Duodenal mucosa (tissue), 2 donors: ENCODE data around the gene UQCRC2.
A peak's percentile ranks its signal among the peaks of the same experiment; 100 is the strongest.
"Not testable (repeated sequence)": the region's sequence is repeated elsewhere in the genome, so short reads cannot be mapped to it uniquely, and the experiment has no call there.

Experiments
- H3K27ac ChIP-seq: one replicate; pipeline ENCODE4 v1.7.0; 2013; ENCODE audit warnings: low read depth, low read length
- H3K27me3 ChIP-seq, 2 donors: one replicate each; pipeline ENCODE4 v1.7.0; 2013; ENCODE audit warnings: low read length in 2 of 2, control low read depth in 1 of 2; ENCODE audit not compliant: insufficient read depth in 2 of 2, control insufficient read depth in 1 of 2
- H3K36me3 ChIP-seq, 2 donors: one replicate each; pipeline ENCODE4 v1.7.0; 2013; ENCODE audit warnings: low read length in 2 of 2, control low read depth in 1 of 2; ENCODE audit not compliant: insufficient read depth in 2 of 2, control insufficient read depth in 1 of 2
- H3K4me1 ChIP-seq, 2 donors: one replicate each; pipeline ENCODE4 v1.7.0; 2013; ENCODE audit warnings: low read length in 2 of 2, control low read depth in 1 of 2; ENCODE audit not compliant: insufficient read depth in 2 of 2, control insufficient read depth in 1 of 2
- H3K4me3 ChIP-seq, 2 donors: one replicate each; pipeline ENCODE4 v1.7.0; 2013; ENCODE audit warnings: low read length in 2 of 2, low read depth in 1 of 2
- H3K9ac ChIP-seq, 2 donors: one replicate each; pipeline ENCODE4 v1.7.0; 2013; ENCODE audit warnings: low read length in 2 of 2, low read depth in 1 of 2
- H3K9me3 ChIP-seq, 2 donors: one replicate each; pipeline ENCODE4 v1.7.0; 2013; ENCODE audit warnings: low read length in 2 of 2, control low read depth in 1 of 2; ENCODE audit not compliant: control insufficient read depth in 1 of 2

UQCRC2 gene

DNA sequence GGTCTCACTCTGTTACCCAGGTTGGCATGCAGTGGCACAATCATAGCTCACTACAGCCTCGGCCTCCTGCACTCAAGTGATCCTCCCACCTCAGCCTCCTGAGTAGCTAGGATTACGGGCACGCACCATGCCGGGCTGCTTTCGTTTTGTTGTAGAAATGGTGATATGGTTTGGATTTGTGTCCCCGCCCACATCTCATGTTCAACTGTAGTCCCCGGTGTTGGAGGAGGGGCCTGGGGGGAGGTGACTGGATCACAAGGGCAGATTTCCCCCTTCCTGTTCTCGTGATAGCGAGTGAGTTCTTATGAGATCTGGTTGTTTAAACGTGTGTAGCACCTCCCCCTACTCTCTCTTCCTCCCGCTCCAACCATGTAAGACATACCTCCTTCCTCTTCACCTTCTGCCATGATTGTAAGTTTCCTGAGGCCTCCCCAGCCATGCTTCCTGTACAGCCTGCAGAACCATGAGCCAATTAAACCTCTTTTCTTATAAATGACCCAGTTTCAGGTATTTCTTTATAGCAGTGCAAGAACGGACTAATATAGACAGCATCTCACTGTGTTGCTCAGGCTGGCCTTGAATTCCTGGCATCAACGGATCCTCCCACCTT lies 41.8 kb downstream of the UQCRC2 start:
- H3K9me3 ChIP-seq, result no peaks in the 10 kb centered on the region
- no peak overlapping the region for H3K27ac ChIP-seq
- peaks cover 12 to 32% of the 10 kb centered on the region in 2 donors for H3K4me1 ChIP-seq
- no peaks in the 10 kb centered on the region for H3K36me3 ChIP-seq
- H3K9ac ChIP-seq, result no peak overlapping the region
- H3K27me3 ChIP-seq, result no peaks in the 10 kb centered on the region
- no peak overlapping the region for H3K4me3 ChIP-seq

DNA sequence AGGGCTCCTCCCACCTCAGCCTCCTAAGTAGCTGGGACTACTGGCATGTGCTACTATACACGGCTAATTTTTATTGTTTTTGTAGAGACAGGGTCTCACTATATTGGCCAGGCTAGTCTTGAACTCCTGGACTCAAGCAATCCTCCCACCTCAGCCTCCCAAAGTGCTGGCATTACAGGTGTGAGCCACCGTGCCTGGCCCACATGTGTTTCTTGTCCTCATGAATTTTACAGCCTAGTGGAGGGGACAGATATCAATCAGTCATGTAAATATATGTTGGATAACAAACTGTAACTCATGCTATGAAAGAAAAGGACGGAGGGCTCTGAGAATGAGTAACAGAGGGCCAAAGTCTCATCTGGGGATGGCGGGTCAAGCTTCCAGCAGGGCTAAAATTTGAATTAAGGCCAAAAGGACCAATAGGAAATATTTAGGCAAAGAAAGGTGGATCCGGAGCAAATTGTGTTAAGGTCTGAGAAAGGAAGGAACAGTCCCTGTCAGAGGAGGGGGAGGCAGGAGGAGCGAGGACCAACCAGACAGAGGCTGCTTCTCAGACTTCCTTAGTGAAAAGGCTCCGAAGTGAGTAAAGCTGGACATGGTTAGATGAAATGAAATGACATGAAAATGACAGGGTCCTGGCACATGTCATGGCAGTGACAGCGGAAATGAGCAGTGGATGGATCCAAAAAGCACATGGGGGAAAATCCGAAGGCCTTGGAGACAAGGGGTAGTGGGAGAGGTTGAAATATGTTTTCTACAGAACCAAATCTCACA lies 43.9 kb downstream of the UQCRC2 start:
- H3K9ac ChIP-seq, result no peak overlapping the region
- no peaks in the 10 kb centered on the region for H3K36me3 ChIP-seq
- no peaks in the 10 kb centered on the region for H3K9me3 ChIP-seq
- H3K27ac ChIP-seq, result no peak overlapping the region
- H3K4me1 ChIP-seq, result peaks cover 7 to 20% of the 10 kb centered on the region in 2 donors
- H3K4me3 ChIP-seq, result no peak overlapping the region
- H3K27me3 ChIP-seq, result no peaks in the 10 kb centered on the region

DNA sequence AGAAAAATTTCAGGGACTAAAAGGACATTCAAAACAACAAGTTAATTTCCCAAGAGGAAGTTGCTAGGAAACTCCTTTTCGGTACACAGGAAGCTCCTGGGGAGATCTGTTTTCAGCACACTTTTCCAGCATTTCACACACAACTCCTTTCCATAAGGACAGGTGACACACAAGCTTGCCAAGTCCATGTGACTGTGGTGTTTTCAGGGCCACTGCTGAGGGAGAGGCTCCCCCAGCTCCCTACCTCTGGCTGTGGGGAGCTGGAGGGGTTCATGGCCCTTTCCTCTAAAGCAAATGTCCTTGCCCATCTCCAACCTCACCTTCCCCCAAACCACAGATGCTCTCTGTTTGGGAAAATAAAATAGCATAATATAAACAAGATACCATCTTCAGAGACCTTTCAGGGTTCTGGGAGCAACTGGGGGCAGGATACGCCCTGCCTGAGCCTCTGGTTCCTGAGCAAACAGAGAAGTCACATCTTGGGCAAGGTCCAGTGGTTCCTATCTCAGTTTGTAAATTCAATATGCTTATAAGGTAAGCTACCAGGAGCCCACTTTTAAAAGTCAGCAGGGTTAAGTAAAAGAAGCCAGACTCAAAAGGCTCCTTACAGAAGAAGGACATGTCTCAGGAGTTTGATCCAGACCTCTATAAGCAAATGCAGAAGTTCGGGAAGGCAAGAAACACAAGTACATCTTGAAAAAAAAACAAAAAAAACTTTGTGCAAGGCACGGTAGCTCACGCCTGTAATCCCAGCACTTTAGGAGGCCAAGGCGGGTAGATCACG lies 44.7 kb downstream of the UQCRC2 start:
- Histone ChIP-seq H3K27me3 (no peaks in the 10 kb centered on the region), H3K4me1 (peaks cover 7 to 20% of the 10 kb centered on the region in 2 donors), H3K36me3 (no peaks in the 10 kb centered on the region), H3K9ac (no peak overlapping the region), H3K9me3 (no peaks in the 10 kb centered on the region), H3K27ac (no peak overlapping the region), H3K4me3 (no peak overlapping the region)

DNA sequence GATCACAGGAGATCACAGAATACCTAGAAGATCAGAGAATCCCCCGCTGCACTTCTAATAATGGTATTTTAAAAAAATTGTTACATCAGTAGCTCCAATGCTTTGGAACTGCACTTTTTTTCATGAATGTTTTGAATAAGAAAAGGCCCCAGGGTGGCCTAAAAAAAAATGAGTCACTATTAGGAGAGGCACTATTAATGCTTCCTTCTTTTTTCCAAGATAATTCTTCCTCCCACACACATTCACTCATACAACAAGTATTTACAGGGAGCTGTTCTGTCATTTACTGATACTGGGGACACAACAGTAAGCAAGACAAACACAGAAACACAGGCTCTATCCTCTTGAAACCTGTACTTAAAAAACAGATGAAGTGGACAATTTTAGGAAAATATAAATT lies 48.4 kb downstream of the UQCRC2 start:
- Histone ChIP-seq H3K36me3 (no peaks in the 10 kb centered on the region), H3K27ac (no peak overlapping the region), H3K4me3 (no peak overlapping the region), H3K9me3 (no peaks in the 10 kb centered on the region), H3K4me1 (peaks cover 7 to 20% of the 10 kb centered on the region in 2 donors), H3K27me3 (no peaks in the 10 kb centered on the region), H3K9ac (no peak overlapping the region)

DNA sequence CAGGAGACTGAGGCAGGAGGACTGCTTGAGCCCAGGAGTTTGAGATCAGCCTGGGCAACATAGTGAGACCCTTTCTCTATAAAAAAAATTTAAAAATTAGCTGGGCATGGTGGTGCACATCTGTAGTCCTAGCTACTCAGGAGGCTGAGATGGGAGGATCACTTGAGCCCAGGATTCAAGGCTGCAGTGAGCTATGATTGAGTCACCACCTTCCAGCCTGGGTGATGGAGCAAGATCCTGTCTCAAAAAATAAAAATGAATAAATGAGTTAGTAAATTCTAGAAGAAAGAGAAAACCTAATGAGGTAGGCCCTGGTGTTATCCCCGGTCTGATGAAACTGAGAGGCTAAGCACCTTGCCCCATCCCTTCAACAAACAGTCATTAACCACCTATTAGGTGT lies 48.9 kb downstream of the UQCRC2 start:
- peaks cover 11 to 19% of the 10 kb centered on the region in 2 donors for H3K4me1 ChIP-seq
- not testable (repeated sequence) for H3K9me3 ChIP-seq, H3K36me3 ChIP-seq, H3K27me3 ChIP-seq, H3K4me3 ChIP-seq, H3K27ac ChIP-seq, H3K9ac ChIP-seq

DNA sequence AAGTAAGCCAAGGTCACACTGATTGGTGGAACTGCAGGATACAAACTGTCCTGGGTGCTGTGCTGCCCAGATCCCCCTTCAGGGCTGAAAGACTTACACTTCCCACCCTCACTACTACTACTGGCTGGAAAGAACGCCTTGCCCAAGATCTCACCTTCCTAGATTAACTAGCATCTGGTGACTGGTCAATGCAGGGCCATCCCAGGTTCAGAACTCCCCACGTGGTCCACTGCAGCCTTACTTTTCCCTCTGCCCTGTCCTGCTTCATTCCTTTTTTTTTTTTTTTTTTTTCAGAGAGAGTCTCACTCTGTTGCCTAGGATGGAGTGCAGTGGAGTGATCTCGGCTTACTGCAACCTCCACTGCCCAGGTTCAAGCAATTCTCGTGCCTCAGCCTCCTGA lies 50.0 kb downstream of the UQCRC2 start:
- H3K27ac ChIP-seq, result no peak overlapping the region
- H3K4me1 ChIP-seq, result peaks cover 6 to 10% of the 10 kb centered on the region in 2 donors
- H3K9me3 ChIP-seq, result no peaks in the 10 kb centered on the region

DNA sequence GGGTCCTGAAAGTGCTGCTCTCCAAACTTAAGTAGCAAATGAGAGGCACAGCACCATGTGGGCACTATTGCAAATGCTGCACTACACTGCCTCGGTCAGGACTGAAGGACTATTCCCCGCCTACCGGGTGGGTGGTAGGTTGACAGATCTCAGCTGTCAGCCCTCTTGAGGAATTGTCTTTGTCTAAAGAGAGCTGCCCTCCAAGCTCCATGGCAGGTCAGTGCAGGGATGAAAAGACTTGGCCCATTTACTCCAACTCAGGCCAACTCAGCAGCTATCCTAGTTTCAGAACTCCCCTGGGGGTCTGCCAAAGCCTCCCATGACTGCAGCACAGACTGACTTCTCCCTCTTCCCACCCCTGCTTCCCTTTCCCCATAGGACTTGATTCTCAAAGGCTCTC lies 51.2 kb downstream of the UQCRC2 start:
- Histone ChIP-seq H3K9ac (no peak overlapping the region), H3K36me3 (no peaks in the 10 kb centered on the region), H3K9me3 (no peaks in the 10 kb centered on the region), H3K27me3 (no peaks in the 10 kb centered on the region), H3K27ac (no peak overlapping the region), H3K4me3 (no peak overlapping the region), H3K4me1 (peaks cover 14 to 15% of the 10 kb centered on the region in 2 donors)

More for the DNA sequence above, 50.0 kb downstream of the UQCRC2 start:
- H3K9ac ChIP-seq, result no peak overlapping the region
- no peaks in the 10 kb centered on the region for H3K36me3 ChIP-seq
- H3K4me3 ChIP-seq, result no peak overlapping the region
- H3K27me3 ChIP-seq, result no peaks in the 10 kb centered on the region

DNA sequence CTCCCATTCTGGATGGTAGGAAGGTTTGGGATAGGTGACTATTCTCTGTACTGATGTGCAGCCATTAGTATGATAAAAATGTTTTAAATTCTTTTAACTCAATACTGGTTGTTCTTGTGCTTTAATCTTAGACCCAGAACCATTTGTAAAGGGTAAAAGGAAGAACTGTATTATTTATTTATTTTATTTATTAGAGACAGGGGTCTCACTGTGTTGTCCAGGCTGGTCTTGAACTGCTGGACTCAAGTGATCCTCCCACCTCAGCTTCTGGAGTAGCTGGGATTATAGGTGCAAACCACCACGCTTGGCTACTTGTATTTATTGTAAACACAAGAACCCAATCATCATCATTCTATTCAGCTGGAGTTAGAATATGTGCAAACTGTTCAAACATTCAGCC lies 52.6 kb downstream of the UQCRC2 start:
- Histone ChIP-seq H3K36me3 (no peaks in the 10 kb centered on the region), H3K27me3 (no peaks in the 10 kb centered on the region), H3K4me3 (no peak overlapping the region), H3K4me1 (peaks cover 15 to 16% of the 10 kb centered on the region in 2 donors), H3K9me3 (no peaks in the 10 kb centered on the region), H3K9ac (no peak overlapping the region), H3K27ac (no peak overlapping the region)

DNA sequence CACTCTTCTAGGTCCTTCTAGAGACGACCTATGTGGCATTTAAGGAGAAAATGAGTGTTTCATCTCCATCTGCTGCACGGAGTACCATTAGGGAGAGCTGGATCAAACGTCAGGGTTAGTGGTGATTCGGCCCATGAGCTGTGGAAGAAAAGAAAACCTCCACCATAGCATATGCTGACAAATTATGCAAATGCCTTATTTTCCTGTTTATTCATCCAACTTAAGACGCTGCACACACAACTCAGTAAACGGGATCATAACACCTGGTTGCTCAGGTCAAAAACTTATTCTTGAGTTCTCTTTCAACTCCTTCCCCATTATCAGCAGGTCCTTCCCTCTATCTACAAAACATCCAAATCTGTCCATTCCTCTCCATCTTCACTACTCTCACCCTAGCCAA lies 53.5 kb downstream of the UQCRC2 start:
- H3K27ac ChIP-seq, result no peak overlapping the region

DNA sequence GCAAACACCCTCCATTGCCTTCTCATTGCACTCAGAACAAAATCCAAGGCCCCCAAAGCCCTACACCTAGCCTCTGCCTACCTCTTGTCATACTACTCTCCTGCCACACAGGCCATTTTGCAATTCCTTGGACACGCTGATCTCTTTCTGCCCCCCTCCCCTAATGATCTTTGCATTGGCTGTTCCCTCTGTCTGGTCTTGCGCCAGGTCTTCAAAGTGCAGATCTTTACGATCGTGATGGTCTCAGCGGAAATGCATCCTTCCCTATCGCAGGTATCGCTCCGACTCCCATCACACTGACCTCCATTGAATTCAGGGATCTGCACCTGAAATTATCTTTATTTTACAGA lies 54.0 kb downstream of the UQCRC2 start:
- H3K27ac ChIP-seq, result no peak overlapping the region
- peak overlapping the region; percentile 75 to 82 for H3K9ac ChIP-seq
- peak overlapping the region; percentile 85 to 87 for H3K4me3 ChIP-seq
- H3K27me3 ChIP-seq, result no peaks in the 10 kb centered on the region
- H3K9me3 ChIP-seq, result no peaks in the 10 kb centered on the region
- peaks cover 15 to 20% of the 10 kb centered on the region in 2 donors for H3K4me1 ChIP-seq
- H3K36me3 ChIP-seq, result no peaks in the 10 kb centered on the region

More for the DNA sequence above, 53.5 kb downstream of the UQCRC2 start:
- Histone ChIP-seq H3K9me3 (no peaks in the 10 kb centered on the region), H3K27me3 (no peaks in the 10 kb centered on the region), H3K4me3 (peak overlapping the region; percentile 85 to 87), H3K36me3 (no peaks in the 10 kb centered on the region), H3K9ac (no peak overlapping the region), H3K4me1 (peaks cover 15 to 20% of the 10 kb centered on the region in 2 donors)
